Skeletal muscle satellite cell (primary cell): ENCODE measurements around the gene CYB5A.

Experiments
- H3K27me3 ChIP-seq: 2 replicates; pipeline ENCODE4 v1.7.0; 2013; ENCODE audit warnings: low read length; ENCODE audit not compliant: control insufficient read depth, insufficient read depth
- H3K36me3 ChIP-seq: 2 replicates; pipeline ENCODE4 v1.7.0; 2013; ENCODE audit warnings: mild to moderate bottlenecking, control low read depth, low read length; ENCODE audit not compliant: insufficient read depth
- H3K4me1 ChIP-seq: 2 replicates; pipeline ENCODE4 v1.7.0; 2013; ENCODE audit warnings: low read length; ENCODE audit not compliant: control insufficient read depth, insufficient read depth
- H3K4me2 ChIP-seq: 2 replicates; pipeline ENCODE4 v1.7.0; 2013; ENCODE audit warnings: mild to moderate bottlenecking, low read length
- H3K4me3 ChIP-seq: 2 replicates; pipeline ENCODE4 v1.7.0; 2013; ENCODE audit warnings: low read length
- H3K9ac ChIP-seq: 2 replicates; pipeline ENCODE4 v1.7.0; 2013; ENCODE audit warnings: mild to moderate bottlenecking, low read depth, low read length, moderate library complexity
- H3K9me3 ChIP-seq: replicated peaks from 2 replicates; pipeline ENCODE4 v1.7.0; 2013; ENCODE audit warnings: mild to moderate bottlenecking, control low read depth, low read length

The CYB5A gene

DNA sequence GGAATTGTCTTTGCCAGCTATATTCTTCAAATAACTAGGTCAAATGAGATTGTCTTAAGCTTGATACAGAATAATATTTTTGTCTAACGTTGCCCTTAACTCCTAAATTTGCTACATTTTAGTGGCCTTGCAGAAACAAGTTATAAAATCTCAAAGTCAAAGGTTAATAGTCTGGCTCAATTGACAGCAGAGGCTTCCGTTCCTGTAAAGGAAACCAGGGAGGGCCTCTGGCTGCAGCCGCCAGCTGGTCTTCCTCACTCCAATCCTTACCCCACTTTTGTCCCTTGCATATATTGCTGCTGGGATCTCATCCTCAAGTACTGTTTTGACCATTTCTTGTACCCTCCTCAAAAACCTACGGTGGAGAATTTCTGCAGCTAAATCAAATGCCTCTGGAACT is 17.1 kb downstream of the CYB5A start:
- no peak overlapping the region for H3K4me2 ChIP-seq
- no peak overlapping the region for H3K4me3 ChIP-seq
- no peak overlapping the region for H3K9ac ChIP-seq
- no peaks in the 10 kb centered on the region for H3K4me1 ChIP-seq
- H3K9me3 ChIP-seq: no peaks in the 10 kb centered on the region
- no peaks in the 10 kb centered on the region for H3K27me3 ChIP-seq
- no peaks in the 10 kb centered on the region for H3K36me3 ChIP-seq

- Histone ChIP-seq H3K4me3 (no peak overlapping the region), H3K9me3 (no peaks in the 10 kb centered on the region), H3K9ac (no peak overlapping the region), H3K4me2 (no peak overlapping the region), H3K36me3 (no peaks in the 10 kb centered on the region), H3K4me1 (no peaks in the 10 kb centered on the region), H3K27me3 (no peaks in the 10 kb centered on the region)
Observed at GRCh38 chr18:74273394-74273793, 18.4 kb downstream of the CYB5A start.

GRCh38 chr18:74271635-74272034 is 20.1 kb downstream of the CYB5A start:
- no peaks in the 10 kb centered on the region for H3K9me3 ChIP-seq
- no peaks in the 10 kb centered on the region for H3K4me1 ChIP-seq
- H3K36me3 ChIP-seq: no peaks in the 10 kb centered on the region
- no peaks in the 10 kb centered on the region for H3K27me3 ChIP-seq
- no peak overlapping the region for H3K4me2 ChIP-seq
- H3K9ac ChIP-seq: no peak overlapping the region
- H3K4me3 ChIP-seq: no peak overlapping the region

- no peaks in the 10 kb centered on the region for H3K4me1 ChIP-seq
Observed at GRCh38 chr18:74268933-74269620, 22.7 kb downstream of the CYB5A start.

GRCh38 chr18:74268175-74268574 is 23.6 kb downstream of the CYB5A start:
- Histone ChIP-seq H3K9me3 (no peaks in the 10 kb centered on the region), H3K9ac (no peak overlapping the region), H3K4me1 (no peaks in the 10 kb centered on the region), H3K4me2 (no peak overlapping the region), H3K36me3 (no peaks in the 10 kb centered on the region), H3K4me3 (no peak overlapping the region), H3K27me3 (no peaks in the 10 kb centered on the region)

More at GRCh38 chr18:74268933-74269620, 22.7 kb downstream of the CYB5A start:
- Histone ChIP-seq H3K9ac (no peak overlapping the region), H3K4me2 (no peak overlapping the region), H3K36me3 (no peaks in the 10 kb centered on the region), H3K27me3 (no peaks in the 10 kb centered on the region), H3K4me3 (no peak overlapping the region), H3K9me3 (no peaks in the 10 kb centered on the region)

DNA sequence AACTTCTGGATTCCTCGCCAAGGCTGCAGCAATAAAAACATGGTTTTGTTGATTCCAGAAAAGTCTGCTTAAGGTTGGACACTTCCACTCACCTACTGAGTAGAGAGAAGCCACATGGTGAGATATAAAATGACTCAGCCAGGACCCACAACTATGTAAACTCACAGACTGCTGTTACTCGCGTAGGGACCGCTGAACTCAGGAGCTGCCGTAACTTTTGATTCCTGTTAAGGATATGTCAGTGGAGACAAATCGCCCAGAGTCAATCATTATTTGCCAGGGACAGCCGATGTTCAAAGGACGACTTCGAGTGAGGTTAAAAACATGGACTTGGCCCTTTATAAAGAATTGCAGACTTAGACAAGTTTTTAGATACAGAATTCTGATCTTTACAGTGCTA is 25.6 kb downstream of the CYB5A start:
- Histone ChIP-seq H3K4me2 (no peak overlapping the region), H3K9ac (no peak overlapping the region), H3K36me3 (no peaks in the 10 kb centered on the region), H3K27me3 (no peaks in the 10 kb centered on the region), H3K4me1 (no peaks in the 10 kb centered on the region), H3K4me3 (no peak overlapping the region), H3K9me3 (no peaks in the 10 kb centered on the region)

- Histone ChIP-seq H3K9me3 (no peaks in the 10 kb centered on the region), H3K27me3 (no peaks in the 10 kb centered on the region), H3K9ac (no peak overlapping the region), H3K36me3 (no peaks in the 10 kb centered on the region), H3K4me3 (no peak overlapping the region), H3K4me1 (no peaks in the 10 kb centered on the region), H3K4me2 (no peak overlapping the region)
Observed at GRCh38 chr18:74265546-74266098, 26.1 kb downstream of the CYB5A start.

DNA sequence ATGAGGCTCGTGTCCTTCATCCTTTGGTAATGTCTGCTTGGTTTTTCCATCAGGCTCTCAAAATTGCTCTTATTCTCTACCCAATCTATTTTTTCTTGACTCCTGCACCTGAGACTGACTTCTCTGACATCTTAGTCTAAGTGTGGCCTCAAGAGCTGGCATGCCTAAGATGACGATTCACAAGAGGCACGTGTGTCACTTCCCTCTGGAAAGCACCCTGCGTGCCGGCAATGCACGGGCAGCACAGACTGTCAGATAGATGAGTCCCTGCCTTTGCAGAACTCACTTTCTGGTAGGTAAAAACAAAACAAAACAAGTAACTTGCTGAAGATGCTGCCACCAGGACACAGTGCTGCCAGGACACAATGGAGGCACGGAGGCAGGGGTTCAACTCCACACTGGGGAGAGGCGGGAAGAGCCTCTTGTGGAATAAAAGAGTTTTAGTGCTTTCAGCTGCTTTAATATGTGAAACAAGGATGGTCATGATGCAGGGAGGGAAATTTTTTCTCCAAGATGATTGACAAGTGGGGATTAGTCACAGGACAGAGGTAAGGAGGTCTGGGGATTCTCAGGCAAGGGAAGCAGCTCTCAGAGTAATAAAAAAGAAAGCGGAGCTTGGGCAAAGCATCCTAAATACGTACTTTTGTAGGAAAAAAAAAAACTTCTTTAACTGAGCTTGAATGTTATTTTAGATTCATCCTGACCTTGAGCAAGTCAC is 27.3 kb downstream of the CYB5A start:
- H3K4me2 ChIP-seq: no peak overlapping the region
- no peak overlapping the region for H3K4me3 ChIP-seq
- no peaks in the 10 kb centered on the region for H3K36me3 ChIP-seq
- H3K9me3 ChIP-seq: no peaks in the 10 kb centered on the region
- H3K9ac ChIP-seq: no peak overlapping the region
- H3K27me3 ChIP-seq: no peaks in the 10 kb centered on the region
- no peaks in the 10 kb centered on the region for H3K4me1 ChIP-seq

DNA sequence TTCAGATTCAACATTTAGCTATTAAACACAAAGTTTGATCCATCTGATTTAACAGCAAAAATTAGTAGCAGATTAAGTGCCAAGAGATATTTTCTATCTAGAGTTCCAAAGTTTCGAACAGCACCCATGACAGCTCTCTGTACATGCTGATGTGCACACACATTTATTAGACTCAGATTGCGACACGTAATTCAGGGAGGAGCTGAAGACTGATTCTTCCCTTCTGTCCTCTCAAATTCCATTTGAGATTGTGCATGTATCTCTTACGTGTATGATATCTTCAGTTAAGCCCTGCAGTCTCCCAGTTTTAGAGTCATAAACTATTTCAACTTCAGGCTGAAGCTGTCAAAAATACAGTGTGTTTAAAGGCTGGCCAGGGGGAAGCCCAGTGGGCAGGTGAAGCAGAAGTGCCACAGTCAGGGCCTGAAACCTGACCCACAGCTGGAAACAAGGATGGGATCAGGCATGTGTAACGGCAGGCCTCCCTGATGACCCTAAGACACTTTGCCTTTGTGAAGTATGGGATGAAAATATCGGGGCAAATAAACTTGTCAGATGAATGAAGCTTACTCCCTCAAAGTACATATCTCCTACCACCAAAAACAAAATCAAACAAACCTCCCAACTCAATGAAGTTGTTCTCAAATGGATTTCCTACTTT is 30.6 kb downstream of the CYB5A start:
- Histone ChIP-seq H3K36me3 (no peaks in the 10 kb centered on the region), H3K4me2 (no peak overlapping the region), H3K9ac (no peak overlapping the region), H3K4me3 (no peak overlapping the region), H3K27me3 (no peaks in the 10 kb centered on the region), H3K4me1 (no peaks in the 10 kb centered on the region), H3K9me3 (no peaks in the 10 kb centered on the region)

- H3K4me1 ChIP-seq: no peaks in the 10 kb centered on the region
- H3K9ac ChIP-seq: no peak overlapping the region
- no peaks in the 10 kb centered on the region for H3K27me3 ChIP-seq
- no peaks in the 10 kb centered on the region for H3K9me3 ChIP-seq
- no peaks in the 10 kb centered on the region for H3K36me3 ChIP-seq
- no peak overlapping the region for H3K4me2 ChIP-seq
- H3K4me3 ChIP-seq: no peak overlapping the region
Observed at GRCh38 chr18:74259347-74259746, 32.4 kb downstream of the CYB5A start.

DNA sequence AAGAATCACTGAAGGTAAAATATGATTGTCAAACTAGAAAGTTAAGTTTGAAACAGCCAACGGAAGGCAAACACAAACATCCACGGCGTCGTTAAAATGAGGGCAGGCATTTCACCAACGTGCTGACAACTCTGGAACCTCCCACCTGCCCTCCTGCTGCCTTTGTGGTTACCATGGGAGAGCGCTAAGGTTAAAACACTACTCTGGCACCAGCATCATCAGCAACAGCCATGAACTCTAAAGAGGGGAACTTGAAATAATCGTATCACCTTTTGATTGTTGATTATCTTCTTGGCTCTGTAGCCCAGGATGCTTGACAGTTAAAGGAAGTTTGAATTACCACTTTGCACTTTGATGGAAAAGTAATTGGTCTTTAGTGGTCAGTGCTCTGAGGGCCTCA is 34.7 kb downstream of the CYB5A start:
- Histone ChIP-seq H3K9me3 (no peaks in the 10 kb centered on the region), H3K4me2 (no peak overlapping the region), H3K9ac (no peak overlapping the region), H3K27me3 (no peaks in the 10 kb centered on the region), H3K4me1 (peaks cover 4% of the 10 kb centered on the region), H3K4me3 (no peak overlapping the region), H3K36me3 (no peaks in the 10 kb centered on the region)
